Activated CD8-positive, alpha-beta T cell treated with anti-CD3 and anti-CD28 coated beads for 36 hours (primary cell): ENCODE results near the gene MYO1D. TPM values are rescaled to one million over a fixed set of nuclear protein-coding genes. Genes with fewer than 3 reads are reported as not detected.

Experiments
- ATAC-seq: fragments of 200-7000 bp; cut with Tn5 transposase; one replicate; pipeline ENCODE4 v1.10.0; 2021; ENCODE audit warnings: mild to moderate bottlenecking, moderate library complexity
- CTCF ChIA-PET: fragments of 350-600 bp; sonication (Branson Sonifier 250); formaldehyde crosslinking; loops from one replicate; lab custom pipeline; 2021; ENCODE audit warnings: antibody characterized with exemption; lab: Charles Lee
- POLR2A ChIA-PET: fragments of 350-600 bp; sonication (Branson Sonifier 250); formaldehyde crosslinking; loops from one replicate; lab custom pipeline; 2021; ENCODE audit warnings: antibody characterized with exemption; lab: Charles Lee
- DNase-seq: peaks from one replicate; pipeline ENCODE4 v3.0.0-alpha.2; 2020
- H3K27ac Mint-ChIP-seq: one replicate; pipeline ENCODE4 v1.8.0; 2021; ENCODE audit warnings: mild to moderate bottlenecking, mixed read lengths
- H3K27me3 Mint-ChIP-seq: one replicate; pipeline ENCODE4 v1.8.0; 2021; ENCODE audit warnings: mixed read lengths
- H3K36me3 Mint-ChIP-seq: one replicate; pipeline ENCODE4 v1.8.0; 2021; ENCODE audit warnings: low read depth, mixed read lengths
- H3K4me1 Mint-ChIP-seq: one replicate; pipeline ENCODE4 v1.8.0; 2021; ENCODE audit warnings: low read depth, mixed read lengths
- H3K4me3 Mint-ChIP-seq: one replicate; pipeline ENCODE4 v1.8.0; 2021; ENCODE audit warnings: mild to moderate bottlenecking, moderate library complexity, mixed read lengths
- H3K9me3 Mint-ChIP-seq: one replicate; pipeline ENCODE4 v1.8.0; 2021; ENCODE audit warnings: mixed read lengths
- CTCF ChIP-seq: fragments of 200-600 bp; IDR thresholded peaks from one replicate; pipeline ENCODE4 v1.8.0; 2022; ENCODE audit warnings: antibody characterized with exemption, mild to moderate bottlenecking
- intact Hi-C: fragments of 100-400 bp; cut with micrococcal nuclease; formaldehyde crosslinking; loops from one replicate; pipeline ENCODE4 v1.10.0; 2022
- total RNA-seq, 2 experiments: library from RNA; stranded (reverse); gene quantifications; one replicate each; pipeline ENCODE4 v1.2.3, GENCODE V29; 2021

Gene MYO1D
- total RNA-seq, 2 experiments from 2014 or later, result 8.3 to 9.2 TPM

GRCh38 chr17:32461853-32462617 is 414.9 kb downstream of the MYO1D start:
- CTCF ChIA-PET, result interaction anchor here (0.6 to 5.6 kb wide), 73 partner anchors 8 to 474 kb away, joined by 3 to 164 read pairs (median 5); partner anchors contain the start of genes CDK5R1, MYO1D and PSMD11
- no peaks in the 10 kb centered on the region for H3K9me3 Mint-ChIP-seq
- intact Hi-C loops, result no loop called here
- POLR2A ChIA-PET, result interaction anchor here (1.3 to 1.6 kb wide), 3 partner anchors 18 to 22 kb away, joined by 3 to 8 read pairs (median 4); partner anchors contain the start of gene PSMD11
- no peaks in the 10 kb centered on the region for H3K27me3 Mint-ChIP-seq
- peak; percentile 62 for TF ChIP-seq CTCF
- DNase-seq, result peak; percentile 85
- H3K36me3 Mint-ChIP-seq, result peaks cover 65% of the 10 kb centered on the region
- H3K4me1 Mint-ChIP-seq, result peaks cover 35% of the 10 kb centered on the region
- peak; percentile 69 for ATAC-seq
- H3K4me3 Mint-ChIP-seq, result no peak overlapping the region
- peak overlapping the region; percentile 50 for H3K27ac Mint-ChIP-seq

- DNase-seq (no peak), ATAC-seq (no peak)
- ChIA-PET CTCF (interaction anchor here (0.6 to 5.6 kb wide), 57 partner anchors 8 to 416 kb away, joined by 3 to 164 read pairs (median 6); partner anchors contain the start of genes CDK5R1, MYO1D and PSMD11), POLR2A (interaction anchor here (1.6 kb wide), 1 partner anchor 23 kb away, joined by 8 read pairs; no protein-coding TSS in a partner anchor)
- Mint-ChIP-seq H3K4me1 (peaks cover 37% of the 10 kb centered on the region), H3K9me3 (no peaks in the 10 kb centered on the region), H3K27me3 (no peaks in the 10 kb centered on the region), H3K27ac (peak overlapping the region; percentile 50), H3K36me3 (peaks cover 64% of the 10 kb centered on the region), H3K4me3 (no peak overlapping the region)
- intact Hi-C loops, result no loop called here
- TF ChIP-seq CTCF, result no peak
Measured at GRCh38 chr17:32461498-32461852, 415.4 kb downstream of the MYO1D start.

GRCh38 chr17:32460054-32460453 is 416.9 kb downstream of the MYO1D start:
- ATAC-seq, result no peak
- DNase-seq, result no peak
- H3K9me3 Mint-ChIP-seq, result no peaks in the 10 kb centered on the region
- no peaks in the 10 kb centered on the region for H3K27me3 Mint-ChIP-seq
- H3K27ac Mint-ChIP-seq, result peak overlapping the region; percentile 52
- intact Hi-C loops, result no loop called here
- TF ChIP-seq CTCF, result no peak
- peaks cover 39% of the 10 kb centered on the region for H3K4me1 Mint-ChIP-seq
- H3K36me3 Mint-ChIP-seq, result peaks cover 66% of the 10 kb centered on the region
- POLR2A ChIA-PET, result no interaction called here
- H3K4me3 Mint-ChIP-seq, result no peak overlapping the region
- CTCF ChIA-PET, result interaction anchor here (0.6 to 5.6 kb wide), 4 partner anchors 9 to 418 kb away, joined by 3 to 164 read pairs (median 4); partner anchors contain the start of gene PSMD11

DNA sequence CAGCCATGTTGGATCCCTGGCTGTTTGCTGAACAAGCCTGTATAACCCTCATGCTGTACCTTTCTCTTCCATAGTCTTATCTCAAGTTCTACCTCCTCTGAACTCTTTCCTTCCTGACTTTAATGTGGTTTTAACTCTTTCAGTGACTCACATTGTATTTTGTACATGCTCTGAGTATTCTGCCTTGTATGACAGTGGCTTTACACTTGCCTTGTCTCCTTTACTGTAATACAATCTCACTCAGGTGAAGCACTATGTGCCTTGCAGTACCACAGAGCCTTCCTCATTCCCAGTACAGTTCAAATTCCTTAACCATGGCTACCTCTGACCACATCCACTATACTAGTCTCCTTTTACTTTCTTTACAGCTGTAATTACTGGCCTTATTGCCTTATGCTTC is 418.6 kb downstream of the MYO1D start:
- Mint-ChIP-seq H3K9me3 (no peaks in the 10 kb centered on the region), H3K36me3 (peaks cover 67% of the 10 kb centered on the region), H3K4me1 (peaks cover 39% of the 10 kb centered on the region), H3K27me3 (no peaks in the 10 kb centered on the region), H3K4me3 (no peak overlapping the region), H3K27ac (peak overlapping the region; percentile 62)
- intact Hi-C loops, result no loop called here
- POLR2A ChIA-PET, result interaction anchor here (1.5 kb wide), 1 partner anchor 14 kb away, joined by 4 read pairs; no protein-coding TSS in a partner anchor
- peak; percentile 86 for ATAC-seq
- no peak for DNase-seq
- CTCF ChIA-PET, result interaction anchor here (1.1 to 1.9 kb wide), 2 partner anchors 12 to 13 kb away, joined by 4 to 5 read pairs; partner anchors contain the start of gene PSMD11
- TF ChIP-seq CTCF, result no peak
